Adrenal gland (tissue), 12 donors: Measurements from ENCODE around the gene CLDN15. TPM values are rescaled to one million over a fixed set of nuclear protein-coding genes. Genes with fewer than 3 reads are reported as not detected.
"Not testable (repeated sequence)": the region's sequence is repeated elsewhere in the genome, so short reads cannot be mapped to it uniquely, and the experiment has no call there.

Source experiments
- DNase-seq, 7 donors: peaks; one replicate each; pipeline ENCODE4 v3.0.0-alpha.2; 2019 to 2020
- H3K27ac ChIP-seq, 5 donors: fragments of 200-600 bp; sonication (generic) in 4 of 5; 1 replicate in 3 of 5; 2 replicates in 2 of 5; pipeline versions ENCODE4 v1.5.1 to v1.8.0; 2016 to 2020; ENCODE audit warnings: mild to moderate bottlenecking in 1 of 5
- H3K27me3 ChIP-seq: fragments of 200-600 bp; 2 replicates; pipeline ENCODE4 v1.8.0; 2021
- H3K36me3 ChIP-seq, 2 donors: fragments of 200-600 bp; replicated peaks in 1 of 2; 1 replicate in 1 of 2; 2 replicates in 1 of 2; pipeline versions ENCODE4 v1.5.1 to v1.8.0; 2018 to 2022
- H3K4me1 ChIP-seq, 2 donors: fragments of 200-600 bp; replicated peaks in 1 of 2; 1 replicate in 1 of 2; 2 replicates in 1 of 2; pipeline versions ENCODE4 v1.5.1 to v1.8.0; 2018 to 2021
- H3K4me3 ChIP-seq, 4 donors: fragments of 200-600 bp; sonication (generic) in 3 of 4; one replicate each; pipeline ENCODE4 v1.5.1; 2016 to 2018
- H3K9me3 ChIP-seq, 3 donors: fragments of 200-600 bp; sonication (generic) in 1 of 3; replicated peaks in 1 of 3; 1 replicate in 2 of 3; 2 replicates in 1 of 3; pipeline versions ENCODE4 v1.5.1 to v1.8.0; 2016 to 2021
- CTCF ChIP-seq, 6 experiments: fragments of 450-650 bp in 4 of 6; fragments of 200-600 bp in 2 of 6; sonication (generic) in 1 of 6; IDR thresholded peaks; 1 replicate in 5 of 6; 2 replicates in 1 of 6; pipeline versions ENCODE4 v1.5.1 to v1.8.0; 2016 to 2021; ENCODE audit warnings: antibody characterized with exemption in 6 of 6, mild to moderate bottlenecking in 2 of 6, moderate library complexity in 1 of 6
- POLR2A ChIP-seq, 2 donors: fragments of 450-650 bp; IDR thresholded peaks; one replicate each; pipeline ENCODE4 v1.6.1; 2017; ENCODE audit warnings: antibody characterized with exemption in 2 of 2, mild to moderate bottlenecking in 2 of 2, moderate library complexity in 1 of 2
- WGBS, 4 donors: extraction: QIAGEN DNeasy Blood & Tissue Kit in 2 of 4; methylation state at CpG; one replicate each; pipeline versions ENCODE4 v1.1.5 to v1.1.7; 2013 to 2017; 5-methylcytosine and 5-hydroxymethylcytosine counted together
- intact Hi-C, 2 donors: fragments of 100-400 bp; cut with DNase I; formaldehyde crosslinking; loops; one replicate each; pipeline versions ENCODE4 v1.14.1 to v1.15.0; 2022 to 2023
- polyA plus RNA-seq, 3 donors: library from polyadenylated mRNA; stranded (reverse); fragments of 200-250 nt in 2 of 3; fragments of 350-450 nt in 1 of 3; fragmentation: Illumina TruSeq in 1 of 3; extraction: RNeasy Lipid Tissue Mini Kit (QIAGEN cat#74804) in 1 of 3; gene quantifications; one replicate each; pipeline ENCODE4 v1.2.3, GENCODE V29; 2013 to 2014
- total RNA-seq, 9 donors: library from RNA; depleted of rRNA in 4 of 9; stranded (reverse); fragments of >200 nt in 4 of 9; fragments of 120-200 nt in 1 of 9; fragmentation: NEBNext Ultra II Directional in 1 of 9; extraction: Animal tissue kit (Norgen Biotek cat#: 25700) in 1 of 9; gene quantifications; one replicate each; pipeline versions ENCODE4 v1.1.0 to v1.2.4, GENCODE V29; 2013 to 2023
- donor health status: healthy with polysubstance abuse.
- donor health status: Bipolar disorder and iron deficiency.
- donor health status: DM: yes; HTN: yes; CAD: no.
- donor health status: DM: no; HTN: no; CAD: no.
- donor health status: DM: no; HTN: no; CAD: no.
- donor health status: DM: yes; HTN: yes; CAD: no.

The CLDN15 gene
- total and polyA plus RNA-seq, 12 donors, result 0.70 to 10.9 (median 4.1) TPM

- H3K4me1 ChIP-seq, result peaks cover 0 to 5% of the 10 kb centered on the region in 2 donors
- H3K9me3 ChIP-seq, result no peaks in the 10 kb centered on the region
- DNase-seq, result no peak
- H3K27me3 ChIP-seq, result peaks cover 23% of the 10 kb centered on the region
- H3K36me3 ChIP-seq, result peaks cover 0 to 26% of the 10 kb centered on the region in 2 donors
- intact Hi-C loops, result no loop called here
- WGBS, 4 donors, result 80 to 89% (median 87%) methylated on average over 30 to 32 of the region's 32 CpGs
- H3K27ac ChIP-seq, result no peak overlapping the region
- TF ChIP-seq POLR2A (IDR thresholded peaks at IDR 0.05) (no peak), CTCF (IDR thresholded peaks at IDR 0.05) (no peak)
- H3K4me3 ChIP-seq, result no peak overlapping the region
Observed at GRCh38 chr7:101205901-101206664, 31.5 kb downstream of the CLDN15 start.

- H3K36me3 ChIP-seq, H3K4me1 ChIP-seq, H3K27ac ChIP-seq, DNase-seq, H3K4me3 ChIP-seq, H3K9me3 ChIP-seq, intact Hi-C loops: not testable (repeated sequence)
- peaks cover 25% of the 10 kb centered on the region for H3K27me3 ChIP-seq
- 70 to 73% (median 70%) methylated on average over 17 to 22 of the region's 22 CpGs for WGBS, 4 donors
Observed at GRCh38 chr7:101203740-101204738, 33.6 kb downstream of the CLDN15 start.

- Histone ChIP-seq H3K27ac (no peak overlapping the region), H3K4me1 (peaks cover 0 to 5% of the 10 kb centered on the region in 2 donors), H3K9me3 (no peaks in the 10 kb centered on the region), H3K4me3 (no peak overlapping the region), H3K27me3 (peaks cover 31% of the 10 kb centered on the region), H3K36me3 (no peaks in the 10 kb centered on the region)
- DNase-seq, result no peak
- intact Hi-C loops, result no loop called here
- 84 to 97% (median 90%) methylated on average over 3 to 5 of the region's 5 CpGs for WGBS, 4 donors
- TF ChIP-seq POLR2A (IDR thresholded peaks at IDR 0.05) (no peak), CTCF (IDR thresholded peaks at IDR 0.05) (no peak)
Observed at GRCh38 chr7:101202603-101202918, 35.0 kb downstream of the CLDN15 start.

- no peaks in the 10 kb centered on the region for H3K36me3 ChIP-seq
- intact Hi-C loops, result no loop called here
- no peak for DNase-seq
- no peak overlapping the region for H3K27ac ChIP-seq
- peaks cover 0 to 5% of the 10 kb centered on the region in 2 donors for H3K4me1 ChIP-seq
- 0 to 46% (median 9%) methylated on average over 4 to 75 of the region's 75 CpGs for WGBS, 4 donors
- H3K9me3 ChIP-seq, result no peaks in the 10 kb centered on the region
- peaks cover 31% of the 10 kb centered on the region for H3K27me3 ChIP-seq
- no peak overlapping the region for H3K4me3 ChIP-seq
- TF ChIP-seq POLR2A (IDR thresholded peaks at IDR 0.05), result no peak
- TF ChIP-seq CTCF (IDR thresholded peaks at IDR 0.05), result no peak
Observed at GRCh38 chr7:101201695-101202602, 35.7 kb downstream of the CLDN15 start.
